Measurements from ENCODE around the gene ACTL7B.
"Not testable (repeated sequence)": the region's sequence is repeated elsewhere in the genome, so short reads cannot be mapped to it uniquely, and the experiment has no call there.

The ACTL7B gene

GRCh38 chr9:108897324-108898096 is 41.7 kb upstream of the ACTL7B start:
- no peak overlapping the region for H3K4me3 ChIP-seq (ENCODE audit: control insufficient read depth, low read depth, low read length)
- no peak for TF ChIP-seq CTCF (IDR thresholded peaks at IDR 0.05; ENCODE audit: control insufficient read depth, insufficient read depth, low read depth, low read length, missing control alignments)
- DNase-seq (ENCODE audit: low read depth): no peak

GRCh38 chr9:108894225-108894997 is 38.6 kb upstream of the ACTL7B start:
- no peak for TF ChIP-seq CTCF (IDR thresholded peaks at IDR 0.05; ENCODE audit: control insufficient read depth, insufficient read depth, low read depth, low read length, missing control alignments)
- no peak for DNase-seq (ENCODE audit: low read depth)
- no peak overlapping the region for H3K4me3 ChIP-seq (ENCODE audit: control insufficient read depth, low read depth, low read length)

GRCh38 chr9:108889649-108890067 is 33.9 kb upstream of the ACTL7B start:
- peak; percentile 7 for DNase-seq (ENCODE audit: low read depth)
- H3K4me3 ChIP-seq (ENCODE audit: control insufficient read depth, low read depth, low read length): no peak overlapping the region
- no peak for TF ChIP-seq CTCF (IDR thresholded peaks at IDR 0.05; ENCODE audit: control insufficient read depth, insufficient read depth, low read depth, low read length, missing control alignments)

- not testable (repeated sequence) for H3K4me3 ChIP-seq (ENCODE audit: control insufficient read depth, low read depth, low read length); DNase-seq (ENCODE audit: low read depth)
Measured at GRCh38 chr9:108886594-108887271, 30.9 kb upstream of the ACTL7B start.

- DNase-seq (ENCODE audit: low read depth): peak; percentile 3
- TF ChIP-seq CTCF (IDR thresholded peaks at IDR 0.05; ENCODE audit: control insufficient read depth, insufficient read depth, low read depth, low read length, missing control alignments): no peak
- no peak overlapping the region for H3K4me3 ChIP-seq (ENCODE audit: control insufficient read depth, low read depth, low read length)
Measured at GRCh38 chr9:108885643-108886348, 30.0 kb upstream of the ACTL7B start.

- H3K4me3 ChIP-seq (ENCODE audit: control insufficient read depth, low read depth, low read length): no peak overlapping the region
- no peak for TF ChIP-seq CTCF (IDR thresholded peaks at IDR 0.05; ENCODE audit: control insufficient read depth, insufficient read depth, low read depth, low read length, missing control alignments)
- DNase-seq (ENCODE audit: low read depth): no peak
Measured at GRCh38 chr9:108884701-108885100, 28.9 kb upstream of the ACTL7B start.
